ENCODE data around the gene CABYR.
"Not testable (repeated sequence)": the region's sequence is repeated elsewhere in the genome, so short reads cannot be mapped to it uniquely, and the experiment has no call there.

The CABYR gene

GRCh38 chr18:24138409-24138788, 463 bp upstream of the CABYR start:
- Histone ChIP-seq H3K4me1 (ENCODE audit: control insufficient read depth, low read depth, low read length) (peaks cover 7% of the 10 kb centered on the region), H3K9ac (ENCODE audit: low read length) (peak overlapping the region; percentile 70), H3K4me2 (ENCODE audit: low read length) (peak overlapping the region; percentile 79), H3K79me2 (ENCODE audit: control insufficient read depth, insufficient read depth, low read length) (no peaks in the 10 kb centered on the region), H4K8ac (ENCODE audit: low read depth, low read length) (no peak overlapping the region), H4K5ac (ENCODE audit: low read length) (peak overlapping the region; percentile 81), H3K27ac (ENCODE audit: low read depth, low read length) (no peak overlapping the region), H3K79me1 (ENCODE audit: low read length) (no peaks in the 10 kb centered on the region), H3K4ac (ENCODE audit: low read depth, low read length) (no peak overlapping the region), H2BK120ac (ENCODE audit: low read depth, low read length) (no peak overlapping the region), H3K18ac (ENCODE audit: low read length) (peak overlapping the region; percentile 14), H3K4me3 (ENCODE audit: low read length) (peak overlapping the region; percentile 25), H2BK5ac (ENCODE audit: low read length) (no peak overlapping the region), H3K23ac (ENCODE audit: low read length) (no peak overlapping the region), H3K27me3 (ENCODE audit: insufficient read depth, low read length, poor library complexity) (no peaks in the 10 kb centered on the region), H2BK15ac (replicated peaks; ENCODE audit: low read depth) (no peak overlapping the region), H3K56ac (ENCODE audit: low read length) (peak overlapping the region; percentile 78), H2AK5ac (ENCODE audit: low read length) (no peak overlapping the region), H3K36me3 (ENCODE audit: control insufficient read depth, insufficient read depth, low read length) (no peaks in the 10 kb centered on the region)
- DNase-seq: no peak
- WGBS (ENCODE audit: extremely low coverage, insufficient coverage, low lambda C conversion rate): no CpG with 5 or more reads among the region's 7 CpGs

GRCh38 chr18:24140697-24141096, 1.8 kb downstream of the CABYR start:
- no peaks in the 10 kb centered on the region for H3K79me2 ChIP-seq (ENCODE audit: control insufficient read depth, insufficient read depth, low read length)
- H3K4me3 ChIP-seq (ENCODE audit: low read length): no peak overlapping the region
- no CpG with 5 or more reads among the region's 2 CpGs for WGBS (ENCODE audit: extremely low coverage, insufficient coverage, low lambda C conversion rate)
- no peak overlapping the region for H2BK120ac ChIP-seq (ENCODE audit: low read depth, low read length)
- H3K27ac ChIP-seq (ENCODE audit: low read depth, low read length): no peak overlapping the region
- no peaks in the 10 kb centered on the region for H3K79me1 ChIP-seq (ENCODE audit: low read length)
- peaks cover 7% of the 10 kb centered on the region for H3K4me1 ChIP-seq (ENCODE audit: control insufficient read depth, low read depth, low read length)
- no peak overlapping the region for H3K4me2 ChIP-seq (ENCODE audit: low read length)
- H3K18ac ChIP-seq (ENCODE audit: low read length): no peak overlapping the region
- no peak overlapping the region for H2BK15ac ChIP-seq (replicated peaks; ENCODE audit: low read depth)
- H3K27me3 ChIP-seq (ENCODE audit: insufficient read depth, low read length, poor library complexity): no peaks in the 10 kb centered on the region
- H2BK5ac ChIP-seq (ENCODE audit: low read length): no peak overlapping the region
- no peak overlapping the region for H2AK5ac ChIP-seq (ENCODE audit: low read length)
- no peak for DNase-seq
- H4K5ac ChIP-seq (ENCODE audit: low read length): no peak overlapping the region
- no peaks in the 10 kb centered on the region for H3K36me3 ChIP-seq (ENCODE audit: control insufficient read depth, insufficient read depth, low read length)
- H4K8ac ChIP-seq (ENCODE audit: low read depth, low read length): no peak overlapping the region
- no peak overlapping the region for H3K56ac ChIP-seq (ENCODE audit: low read length)
- H3K4ac ChIP-seq (ENCODE audit: low read depth, low read length): no peak overlapping the region
- H3K9ac ChIP-seq (ENCODE audit: low read length): no peak overlapping the region
- H3K23ac ChIP-seq (ENCODE audit: low read length): no peak overlapping the region

- no peak overlapping the region for H2BK120ac ChIP-seq (ENCODE audit: low read depth, low read length)
- H4K8ac ChIP-seq (ENCODE audit: low read depth, low read length): no peak overlapping the region
- H3K27ac ChIP-seq (ENCODE audit: low read depth, low read length): no peak overlapping the region
- H3K79me1 ChIP-seq (ENCODE audit: low read length): no peaks in the 10 kb centered on the region
- H3K79me2 ChIP-seq (ENCODE audit: control insufficient read depth, insufficient read depth, low read length): no peaks in the 10 kb centered on the region
- H4K5ac ChIP-seq (ENCODE audit: low read length): no peak overlapping the region
- H3K23ac ChIP-seq (ENCODE audit: low read length): no peak overlapping the region
- H3K18ac ChIP-seq (ENCODE audit: low read length): no peak overlapping the region
- H2AK5ac ChIP-seq (ENCODE audit: low read length): no peak overlapping the region
- H3K36me3 ChIP-seq (ENCODE audit: control insufficient read depth, insufficient read depth, low read length): no peaks in the 10 kb centered on the region
- H2BK15ac ChIP-seq (replicated peaks; ENCODE audit: low read depth): no peak overlapping the region
- no peak overlapping the region for H3K56ac ChIP-seq (ENCODE audit: low read length)
- H3K9ac ChIP-seq (ENCODE audit: low read length): no peak overlapping the region
- no peak for DNase-seq
- no peaks in the 10 kb centered on the region for H3K27me3 ChIP-seq (ENCODE audit: insufficient read depth, low read length, poor library complexity)
- no peak overlapping the region for H3K4ac ChIP-seq (ENCODE audit: low read depth, low read length)
- no peak overlapping the region for H3K4me2 ChIP-seq (ENCODE audit: low read length)
- peaks cover 4% of the 10 kb centered on the region for H3K4me1 ChIP-seq (ENCODE audit: control insufficient read depth, low read depth, low read length)
- no peak overlapping the region for H3K4me3 ChIP-seq (ENCODE audit: low read length)
- H2BK5ac ChIP-seq (ENCODE audit: low read length): no peak overlapping the region
Observed at GRCh38 chr18:24142376-24142775, 3.5 kb downstream of the CABYR start.

- not testable (repeated sequence) for H3K79me1 ChIP-seq (ENCODE audit: low read length); H2BK5ac ChIP-seq (ENCODE audit: low read length); H2AK5ac ChIP-seq (ENCODE audit: low read length); H4K5ac ChIP-seq (ENCODE audit: low read length); H3K23ac ChIP-seq (ENCODE audit: low read length); H3K79me2 ChIP-seq (ENCODE audit: control insufficient read depth, insufficient read depth, low read length); H3K4ac ChIP-seq (ENCODE audit: low read depth, low read length); H3K9ac ChIP-seq (ENCODE audit: low read length); H2BK15ac ChIP-seq (replicated peaks; ENCODE audit: low read depth); H3K36me3 ChIP-seq (ENCODE audit: control insufficient read depth, insufficient read depth, low read length); H3K56ac ChIP-seq (ENCODE audit: low read length); H3K4me1 ChIP-seq (ENCODE audit: control insufficient read depth, low read depth, low read length); H3K27ac ChIP-seq (ENCODE audit: low read depth, low read length); H4K8ac ChIP-seq (ENCODE audit: low read depth, low read length); H3K18ac ChIP-seq (ENCODE audit: low read length); H3K4me2 ChIP-seq (ENCODE audit: low read length); H3K27me3 ChIP-seq (ENCODE audit: insufficient read depth, low read length, poor library complexity); H2BK120ac ChIP-seq (ENCODE audit: low read depth, low read length); DNase-seq; H3K4me3 ChIP-seq (ENCODE audit: low read length)
- whole genome bisulfite sequencing (ENCODE audit: extremely low coverage, insufficient coverage, low lambda C conversion rate): no CpG with 5 or more reads among the region's 28 CpGs
Observed at GRCh38 chr18:24149591-24149990, 10.7 kb downstream of the CABYR start.

- Histone ChIP-seq H3K9ac (ENCODE audit: low read length) (no peak overlapping the region), H3K79me2 (ENCODE audit: control insufficient read depth, insufficient read depth, low read length) (no peaks in the 10 kb centered on the region), H2BK15ac (replicated peaks; ENCODE audit: low read depth) (no peak overlapping the region), H3K18ac (ENCODE audit: low read length) (no peak overlapping the region), H3K56ac (ENCODE audit: low read length) (no peak overlapping the region), H3K4me2 (ENCODE audit: low read length) (no peak overlapping the region), H2BK120ac (ENCODE audit: low read depth, low read length) (no peak overlapping the region), H4K8ac (ENCODE audit: low read depth, low read length) (no peak overlapping the region), H3K79me1 (ENCODE audit: low read length) (no peaks in the 10 kb centered on the region), H3K4me1 (ENCODE audit: control insufficient read depth, low read depth, low read length) (no peaks in the 10 kb centered on the region), H3K4ac (ENCODE audit: low read depth, low read length) (no peak overlapping the region), H3K4me3 (ENCODE audit: low read length) (no peak overlapping the region), H2AK5ac (ENCODE audit: low read length) (no peak overlapping the region), H3K27me3 (ENCODE audit: insufficient read depth, low read length, poor library complexity) (no peaks in the 10 kb centered on the region), H3K36me3 (ENCODE audit: control insufficient read depth, insufficient read depth, low read length) (no peaks in the 10 kb centered on the region), H3K23ac (ENCODE audit: low read length) (no peak overlapping the region), H2BK5ac (ENCODE audit: low read length) (no peak overlapping the region), H4K5ac (ENCODE audit: low read length) (no peak overlapping the region), H3K27ac (ENCODE audit: low read depth, low read length) (no peak overlapping the region)
- no peak for DNase-seq
- WGBS (ENCODE audit: extremely low coverage, insufficient coverage, low lambda C conversion rate): no CpG with 5 or more reads among the region's 3 CpGs
Observed at GRCh38 chr18:24153397-24153796, 14.5 kb downstream of the CABYR start.

GRCh38 chr18:24157855-24158254, 19.0 kb downstream of the CABYR start:
- Histone ChIP-seq H3K9ac (ENCODE audit: low read length) (no peak overlapping the region), H3K56ac (ENCODE audit: low read length) (no peak overlapping the region), H3K4me1 (ENCODE audit: control insufficient read depth, low read depth, low read length) (no peaks in the 10 kb centered on the region), H3K4me3 (ENCODE audit: low read length) (no peak overlapping the region), H3K4ac (ENCODE audit: low read depth, low read length) (no peak overlapping the region), H4K5ac (ENCODE audit: low read length) (no peak overlapping the region), H3K36me3 (ENCODE audit: control insufficient read depth, insufficient read depth, low read length) (peaks cover 2% of the 10 kb centered on the region), H3K27ac (ENCODE audit: low read depth, low read length) (no peak overlapping the region), H2AK5ac (ENCODE audit: low read length) (no peak overlapping the region), H2BK120ac (ENCODE audit: low read depth, low read length) (no peak overlapping the region), H3K18ac (ENCODE audit: low read length) (no peak overlapping the region), H2BK15ac (replicated peaks; ENCODE audit: low read depth) (no peak overlapping the region), H3K27me3 (ENCODE audit: insufficient read depth, low read length, poor library complexity) (no peaks in the 10 kb centered on the region), H2BK5ac (ENCODE audit: low read length) (no peak overlapping the region), H3K23ac (ENCODE audit: low read length) (no peak overlapping the region), H3K79me2 (ENCODE audit: control insufficient read depth, insufficient read depth, low read length) (no peaks in the 10 kb centered on the region), H4K8ac (ENCODE audit: low read depth, low read length) (no peak overlapping the region), H3K79me1 (ENCODE audit: low read length) (no peaks in the 10 kb centered on the region), H3K4me2 (ENCODE audit: low read length) (no peak overlapping the region)
- DNase-seq: no peak
- WGBS (ENCODE audit: extremely low coverage, insufficient coverage, low lambda C conversion rate): no CpG with 5 or more reads among the region's 3 CpGs

Data from mesendoderm (in vitro differentiated cells).